ENCODE results near the gene ENO1. TPM values are rescaled to one million over a fixed set of nuclear protein-coding genes. Genes with fewer than 3 reads are reported as not detected.

ENO1 gene
- total RNA-seq, 1 experiment from 2014 or later: 4,316 TPM

DNA sequence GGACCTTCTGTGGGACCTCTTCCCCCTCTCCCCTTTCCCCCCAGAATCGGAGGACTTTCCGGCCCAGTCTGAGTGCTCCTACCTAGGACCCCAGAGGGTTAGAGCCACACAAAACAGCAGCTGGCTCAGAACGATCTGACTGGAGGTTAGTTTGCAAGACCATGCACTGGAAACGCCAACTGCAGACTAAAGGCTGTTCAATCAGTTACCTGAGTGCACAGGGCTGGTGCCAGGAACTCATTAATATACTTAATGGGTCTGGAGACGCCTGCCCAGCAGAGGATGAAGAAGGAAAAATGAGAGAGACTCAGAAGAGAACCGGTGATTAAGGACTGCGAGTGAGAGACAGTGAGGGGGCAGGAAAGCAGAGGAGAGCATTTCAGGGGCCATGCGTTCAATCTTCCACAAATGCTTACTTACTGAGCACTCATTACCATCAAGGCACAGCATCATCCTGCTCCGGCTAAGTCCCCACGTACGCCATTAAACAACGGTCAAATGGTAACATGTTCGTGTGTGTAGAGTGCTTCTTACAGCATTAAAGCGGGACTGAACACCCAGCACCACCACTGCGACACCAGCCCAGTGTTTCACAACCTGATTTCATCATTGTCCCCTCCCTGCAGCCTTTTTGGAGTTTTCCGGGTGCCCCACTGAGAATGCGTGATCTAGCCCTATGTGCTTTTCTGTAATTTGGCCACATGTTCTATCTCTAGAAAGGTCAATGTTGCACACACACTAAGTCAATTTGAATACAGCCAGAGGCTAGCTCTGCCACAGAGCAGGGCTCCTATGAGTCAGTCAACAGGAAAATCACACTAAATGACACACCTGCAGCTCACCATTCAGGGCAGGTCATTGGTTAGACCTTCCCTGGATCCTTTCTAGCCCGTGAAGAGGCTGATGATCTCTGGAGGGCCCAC is 7.6 kb downstream of the ENO1 start:
- peak; percentile 53 for DNase-seq (ENCODE audit: low read depth)

DNA sequence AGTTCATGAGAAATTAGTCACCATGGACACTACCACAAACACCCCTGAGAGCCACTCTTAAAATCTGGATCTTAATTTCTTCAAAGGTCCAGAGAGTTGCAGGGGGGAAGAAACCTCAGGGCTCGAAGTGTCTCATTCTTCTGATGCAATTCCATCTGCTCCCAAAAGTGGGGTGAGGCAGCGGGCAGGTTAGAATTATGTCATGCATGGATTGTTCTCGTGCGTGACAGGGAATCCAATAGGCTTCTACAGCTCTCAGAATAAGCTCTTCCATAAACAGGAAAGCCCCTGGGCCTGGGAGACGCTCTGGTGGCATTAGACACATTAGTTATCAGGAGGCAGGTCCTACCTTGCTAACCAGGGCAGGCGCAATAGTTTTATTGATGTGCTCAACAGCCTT is 8.4 kb downstream of the ENO1 start:
- DNase-seq (ENCODE audit: low read depth): no peak

DNA sequence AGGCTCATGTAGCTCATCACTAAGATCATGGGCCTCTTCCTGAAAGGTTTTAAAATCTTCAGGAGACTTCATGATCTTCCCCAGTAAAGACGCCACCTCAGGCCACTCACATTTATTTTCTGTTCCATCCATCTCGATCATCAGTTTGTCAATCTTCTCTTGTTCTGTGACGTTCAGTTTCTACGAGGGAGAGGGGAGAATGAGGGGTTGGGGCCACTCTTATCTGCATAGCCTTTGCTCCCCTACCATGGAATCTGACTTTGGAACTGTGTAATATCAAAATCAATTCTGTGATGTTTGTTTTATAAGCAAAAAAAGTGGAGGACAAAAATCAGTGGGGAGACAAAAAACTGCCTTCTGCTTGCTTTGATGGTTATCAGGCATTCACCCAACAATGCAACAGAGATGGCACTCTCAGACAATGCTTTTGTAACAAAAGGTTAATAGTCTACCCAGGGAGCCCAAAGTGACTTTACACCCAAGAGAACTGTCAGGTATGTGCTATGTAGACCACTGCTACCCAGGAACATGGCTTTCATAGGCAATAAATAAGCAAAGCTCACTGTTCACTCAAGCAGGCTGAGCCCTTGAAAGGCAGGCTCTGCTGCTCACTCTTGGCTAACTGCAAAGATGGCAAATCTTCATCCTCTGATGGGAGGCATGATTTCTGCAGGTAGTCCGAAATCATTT is 10.5 kb downstream of the ENO1 start:
- DNase-seq (ENCODE audit: low read depth): no peak

DNA sequence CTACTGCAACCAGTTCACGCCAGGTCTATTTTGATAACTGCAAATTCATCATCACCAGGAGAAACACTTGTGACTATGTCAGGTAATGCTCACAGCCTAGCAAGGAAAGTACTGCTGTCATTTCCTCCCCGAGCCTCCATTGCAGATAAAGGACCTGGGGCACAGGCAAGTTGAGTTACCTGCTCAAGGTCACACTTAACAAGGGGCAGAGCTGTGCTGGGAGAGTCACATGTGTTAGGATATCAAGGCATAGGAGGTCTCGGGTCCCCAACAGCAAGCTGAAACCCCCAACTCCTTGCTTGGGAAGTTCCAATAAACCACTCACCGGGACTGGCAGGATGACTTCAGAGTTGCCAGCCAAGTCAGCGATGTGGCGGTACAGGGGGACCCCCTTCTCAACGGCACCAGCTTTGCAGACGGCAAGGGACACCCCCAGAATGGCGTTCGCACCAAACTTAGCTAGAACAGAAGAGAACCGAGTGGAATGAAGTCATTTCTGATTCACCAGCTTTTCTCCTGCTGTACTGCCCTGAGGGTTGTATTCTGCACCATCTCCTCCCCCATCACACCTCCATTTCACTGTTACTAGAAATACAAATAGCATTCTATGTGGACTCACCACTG is 11.6 kb downstream of the ENO1 start:
- DNase-seq (ENCODE audit: low read depth): peak; percentile 43

DNA sequence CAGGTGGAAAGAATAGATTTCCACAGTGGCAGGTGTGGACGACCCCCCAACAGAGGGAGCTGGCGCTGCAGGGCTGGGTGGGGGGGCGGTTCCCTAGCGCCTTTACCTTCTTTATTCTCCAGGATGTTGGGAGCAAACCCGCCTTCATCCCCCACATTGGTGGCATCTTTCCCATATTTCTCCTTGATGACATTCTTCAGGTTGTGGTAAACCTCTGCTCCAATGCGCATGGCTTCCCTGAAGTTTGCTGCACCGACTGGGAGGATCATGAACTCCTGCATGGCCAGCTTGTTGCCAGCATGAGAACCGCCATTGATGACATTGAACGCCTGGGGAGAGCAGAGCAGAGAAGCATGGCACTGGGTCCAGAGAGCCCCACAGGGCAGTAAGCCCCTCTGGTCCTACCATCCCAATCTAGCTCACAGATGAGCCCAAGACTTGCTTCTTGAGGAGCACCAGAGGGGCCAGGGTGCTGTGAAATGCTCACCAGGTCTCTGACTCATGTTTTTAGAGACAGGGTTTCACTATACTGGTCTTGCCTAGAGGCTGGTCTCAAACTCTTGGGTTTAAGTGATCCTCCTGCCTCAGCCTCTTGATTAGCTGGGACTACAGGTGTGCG is 12.2 kb downstream of the ENO1 start:
- DNase-seq (ENCODE audit: low read depth): no peak

DNA sequence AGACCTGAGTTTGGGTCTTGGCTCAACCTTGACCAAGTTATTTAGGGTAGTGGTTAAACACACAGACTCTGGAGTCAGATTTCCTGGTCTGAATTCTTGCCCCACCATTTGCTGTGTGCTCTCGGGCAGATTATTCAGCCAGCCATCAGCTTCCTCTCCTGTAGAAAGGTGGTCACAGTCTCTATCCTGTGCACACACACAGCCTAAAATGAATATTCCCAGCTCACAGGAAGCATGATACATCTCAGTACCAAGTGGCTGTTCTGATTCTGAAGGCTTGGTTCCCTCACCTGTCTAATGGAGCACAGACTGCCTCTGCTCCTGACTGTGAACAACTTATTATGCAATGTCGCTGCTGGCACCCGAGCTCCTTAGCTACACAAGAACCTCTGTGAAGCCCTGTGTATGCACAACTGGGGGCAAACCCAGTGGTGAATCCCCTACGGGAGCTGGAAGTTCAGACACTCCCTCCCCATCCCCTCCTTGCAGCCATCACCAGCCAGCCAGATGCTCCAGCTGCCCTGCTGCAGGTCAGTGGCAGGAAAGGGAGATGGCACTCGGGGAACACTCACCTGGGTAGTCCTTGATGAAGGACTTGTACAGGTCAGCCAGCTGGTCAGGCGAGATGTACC is 13.7 kb downstream of the ENO1 start:
- no peak for DNase-seq (ENCODE audit: low read depth)

DNA sequence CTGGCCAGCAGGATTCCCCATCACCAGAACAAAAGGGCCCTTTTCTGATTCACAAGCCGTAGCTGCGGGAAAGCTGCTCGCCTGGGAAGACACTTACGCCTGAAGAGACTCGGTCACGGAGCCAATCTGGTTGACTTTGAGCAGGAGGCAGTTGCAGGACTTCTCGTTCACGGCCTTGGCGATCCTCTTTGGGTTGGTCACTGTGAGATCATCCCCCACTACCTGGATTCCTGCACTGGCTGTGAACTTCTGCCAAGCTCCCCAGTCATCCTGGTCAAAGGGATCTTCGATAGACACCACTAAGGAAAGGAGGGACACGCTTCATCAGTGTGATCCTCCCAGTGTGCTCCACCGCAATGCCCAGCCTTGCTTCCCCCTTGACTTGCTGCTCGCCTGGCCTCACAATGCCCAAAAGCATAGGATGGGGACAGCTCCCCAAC is 14.7 kb downstream of the ENO1 start:
- DNase-seq (ENCODE audit: low read depth): no peak

DNA sequence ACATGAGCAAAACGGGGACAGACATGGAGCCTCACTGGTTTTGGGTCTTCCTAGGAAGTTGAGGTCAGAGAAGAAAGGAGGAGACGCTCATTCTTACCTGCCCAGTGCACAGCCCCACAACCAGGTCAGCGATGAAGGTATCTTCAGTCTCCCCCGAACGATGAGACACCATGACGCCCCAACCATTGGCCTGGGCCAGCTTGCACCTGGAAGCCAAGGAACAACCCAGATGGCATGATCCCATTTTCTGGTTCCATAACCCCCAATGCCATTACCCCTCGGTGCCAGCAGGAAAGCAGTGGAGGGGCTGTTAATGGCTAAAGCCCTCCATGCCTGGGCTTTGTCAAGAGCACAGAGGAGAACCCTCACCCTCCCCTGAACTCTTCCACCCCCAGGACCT is 15.3 kb downstream of the ENO1 start:
- no peak for DNase-seq (ENCODE audit: low read depth)

DNA sequence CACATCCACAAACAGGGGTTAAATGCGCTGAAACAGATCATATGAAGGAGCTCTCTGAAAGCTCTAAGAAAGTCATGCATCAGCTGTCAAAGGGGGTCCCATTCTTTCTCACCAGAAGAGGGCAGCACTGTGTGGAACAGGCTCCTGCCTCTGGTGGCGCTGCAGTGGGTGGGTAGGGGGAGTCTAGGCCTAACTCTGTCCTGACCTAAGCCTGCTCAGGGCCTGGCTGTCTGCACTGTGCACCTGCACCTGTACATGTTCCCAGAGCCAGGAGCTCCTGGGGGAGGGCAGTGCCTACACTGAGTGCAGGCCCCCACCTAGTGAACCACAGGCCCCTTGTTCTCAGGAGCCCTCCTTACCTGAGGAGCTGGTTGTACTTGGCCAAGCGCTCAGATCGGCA is 16.0 kb downstream of the ENO1 start:
- DNase-seq (ENCODE audit: low read depth): no peak

DNA sequence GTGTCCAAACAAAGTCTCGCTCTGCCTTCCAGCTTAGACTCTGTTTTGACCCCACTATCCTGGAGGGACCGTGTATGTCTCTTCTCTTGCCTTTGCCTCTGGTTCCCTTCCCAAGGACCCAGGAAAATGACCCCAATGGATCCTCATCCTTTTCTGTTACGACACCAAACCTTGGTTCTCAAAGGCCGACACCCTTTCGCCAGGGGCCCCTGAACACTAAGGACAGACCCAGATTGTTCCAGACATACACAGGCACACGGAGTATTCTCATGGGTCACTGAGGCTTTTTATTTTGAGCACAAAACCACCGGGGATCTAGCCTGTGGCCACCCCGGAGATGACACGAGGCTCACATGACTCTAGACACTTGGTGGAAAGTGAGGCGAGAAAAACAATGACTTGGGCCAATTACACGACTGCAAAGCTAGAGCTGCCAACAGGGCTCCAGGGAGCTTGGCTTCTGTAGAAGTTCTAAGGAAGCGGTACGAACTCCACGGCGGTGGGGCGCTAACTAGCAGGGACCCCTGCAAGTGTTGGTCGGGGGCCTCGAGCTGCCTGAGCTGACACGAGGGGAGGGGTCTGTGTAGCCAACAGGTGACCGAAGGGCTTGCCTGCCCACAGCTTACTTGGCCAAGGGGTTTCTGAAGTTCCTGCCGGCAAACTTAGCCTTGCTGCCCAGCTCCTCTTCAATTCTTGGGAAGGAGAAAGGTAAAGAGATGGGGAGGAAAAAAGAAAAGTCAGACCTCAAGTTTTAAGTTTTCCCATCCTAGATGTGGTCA is 17.6 kb downstream of the ENO1 start:
- no peak for DNase-seq (ENCODE audit: low read depth)

DNA sequence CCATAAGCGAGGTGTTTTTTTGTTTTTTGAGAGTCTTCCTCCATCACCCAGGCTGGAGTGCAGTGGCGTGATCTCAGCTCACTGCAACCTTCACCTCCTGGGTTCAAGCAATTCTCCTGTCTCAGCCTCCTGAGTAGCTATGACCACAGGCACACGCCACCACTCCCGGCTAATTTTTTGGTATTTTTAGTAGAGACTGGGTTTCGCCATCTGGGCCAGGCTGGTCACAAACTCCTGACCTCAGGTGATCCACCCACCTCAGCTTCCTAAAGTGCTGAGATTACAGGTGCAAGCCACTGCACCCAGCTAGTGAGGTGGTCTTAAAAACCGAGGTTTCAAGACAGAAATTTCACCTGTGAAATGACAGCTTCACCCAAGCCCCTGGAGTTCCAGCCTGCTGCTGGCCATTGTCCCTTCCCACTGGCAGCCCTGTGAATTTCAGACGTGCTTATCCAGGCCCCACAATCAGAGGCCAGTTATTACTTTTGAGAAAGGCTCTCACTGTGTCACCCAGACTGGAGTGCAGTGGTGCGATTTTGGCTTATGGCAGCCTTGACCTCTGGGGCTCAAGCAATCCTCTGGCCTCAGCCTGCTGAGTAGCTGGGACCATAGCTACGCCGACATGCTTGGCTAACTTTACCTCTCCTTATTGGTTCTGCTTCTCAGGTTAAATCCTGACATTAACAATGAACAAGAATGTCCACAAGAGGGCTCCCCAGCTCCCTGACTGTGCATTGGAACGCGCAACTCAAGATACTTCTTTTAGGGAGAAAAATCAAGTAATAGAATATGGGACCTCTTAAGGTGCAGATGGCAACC is 19.4 kb downstream of the ENO1 start:
- DNase-seq (ENCODE audit: low read depth): peak; percentile 65

DNA sequence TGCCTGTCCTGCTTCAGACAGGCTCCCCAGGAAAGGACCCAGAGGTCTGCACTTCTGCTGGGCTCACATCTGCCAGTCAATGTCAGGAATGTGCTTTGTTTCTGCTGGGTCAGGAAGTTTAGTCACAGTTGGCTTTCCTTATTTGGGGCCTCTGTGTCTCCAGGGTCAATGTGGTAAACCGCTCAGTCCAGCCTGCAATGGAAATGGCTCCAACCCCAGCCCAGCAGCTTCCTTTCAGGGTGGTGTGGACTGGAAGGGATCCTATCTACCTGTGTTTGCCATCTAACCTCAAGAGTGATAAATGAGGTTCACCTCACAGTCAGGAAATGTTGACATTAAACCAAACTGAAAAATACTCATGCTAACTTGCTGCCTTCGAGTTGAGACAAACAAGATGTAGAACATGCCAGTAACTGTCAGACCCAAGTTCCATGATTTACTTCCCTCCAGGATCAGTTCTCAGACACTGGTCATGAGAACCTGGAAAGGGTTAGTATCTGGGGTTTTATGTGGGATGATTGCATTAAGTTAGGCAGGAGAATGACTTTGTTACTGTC is 20.3 kb downstream of the ENO1 start:
- DNase-seq (ENCODE audit: low read depth): peak; percentile 95

DNA sequence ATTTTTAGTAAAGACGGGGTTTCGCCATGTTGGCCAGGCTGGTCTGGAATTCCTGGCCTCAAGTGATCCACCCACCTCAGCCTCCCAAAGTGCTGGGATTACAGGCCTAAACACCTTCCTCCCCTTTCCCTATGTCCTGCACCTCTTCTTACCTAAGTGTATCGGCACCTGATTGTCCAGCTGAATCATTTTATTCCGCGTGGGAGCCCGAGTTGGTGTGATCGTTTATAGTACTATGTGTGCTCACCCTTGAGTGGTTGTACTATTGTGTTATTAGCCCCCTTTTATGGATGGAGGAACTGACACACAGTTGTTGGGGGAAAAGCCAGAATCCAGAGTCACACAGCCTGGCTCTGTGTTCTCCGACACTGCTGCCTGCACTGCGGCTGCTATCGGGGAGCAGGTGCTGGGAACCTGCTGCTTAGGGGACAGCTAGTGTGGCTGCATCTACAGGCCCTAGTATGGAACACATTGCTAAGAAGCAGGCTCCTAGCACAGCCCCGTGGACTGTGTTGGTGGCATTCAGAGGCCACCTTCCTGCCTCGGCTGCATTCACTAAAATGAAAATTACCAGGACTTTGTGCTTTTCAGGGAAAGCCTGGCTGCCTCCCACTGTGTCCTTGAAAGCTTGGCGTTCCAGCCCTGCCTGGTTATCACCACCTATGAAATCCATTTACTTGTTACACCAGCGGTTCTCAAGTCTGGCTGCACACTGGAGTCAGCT is 21.6 kb downstream of the ENO1 start:
- no peak for DNase-seq (ENCODE audit: low read depth)

DNA sequence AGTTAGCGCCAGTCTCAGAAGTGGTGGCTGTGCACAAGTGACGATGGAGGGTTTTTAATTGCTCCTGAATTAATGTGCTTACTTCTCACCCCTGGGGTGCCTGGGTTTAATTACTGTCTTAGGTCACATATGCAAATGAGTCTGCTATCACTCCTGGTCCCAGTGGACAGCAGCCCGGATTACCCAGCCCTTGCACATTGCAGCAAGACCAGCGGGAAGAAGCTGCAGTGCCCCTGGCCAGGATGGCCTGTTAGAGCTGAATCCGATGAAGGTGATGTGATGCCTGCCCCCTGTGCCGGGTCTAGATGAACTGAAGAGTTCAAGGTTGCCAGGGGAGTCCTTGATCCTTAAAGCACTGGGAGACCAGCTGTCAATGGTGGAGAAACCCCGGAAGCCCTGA is 24.2 kb downstream of the ENO1 start:
- DNase-seq (ENCODE audit: low read depth): no peak

DNA sequence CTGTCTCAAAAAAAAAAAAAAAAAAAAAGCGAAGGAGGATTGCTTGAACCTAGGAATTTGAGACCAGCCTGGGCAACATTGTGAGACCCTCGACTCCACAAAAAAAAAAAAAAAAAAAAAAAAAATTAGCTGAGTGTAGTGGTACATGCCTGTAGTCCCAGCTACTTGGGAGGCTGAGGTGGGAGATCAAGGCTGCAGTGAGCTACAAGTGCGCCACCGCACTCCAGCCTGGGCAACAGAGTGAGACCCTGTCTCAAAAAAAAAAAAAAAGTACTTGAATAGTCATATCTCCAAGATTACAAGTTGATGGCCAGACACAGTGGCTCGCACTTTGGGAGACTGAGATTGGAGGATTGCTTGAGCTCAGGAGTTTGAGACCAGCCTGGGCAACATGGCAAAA is 27.4 kb downstream of the ENO1 start:
- no peak for DNase-seq (ENCODE audit: low read depth)

DNA sequence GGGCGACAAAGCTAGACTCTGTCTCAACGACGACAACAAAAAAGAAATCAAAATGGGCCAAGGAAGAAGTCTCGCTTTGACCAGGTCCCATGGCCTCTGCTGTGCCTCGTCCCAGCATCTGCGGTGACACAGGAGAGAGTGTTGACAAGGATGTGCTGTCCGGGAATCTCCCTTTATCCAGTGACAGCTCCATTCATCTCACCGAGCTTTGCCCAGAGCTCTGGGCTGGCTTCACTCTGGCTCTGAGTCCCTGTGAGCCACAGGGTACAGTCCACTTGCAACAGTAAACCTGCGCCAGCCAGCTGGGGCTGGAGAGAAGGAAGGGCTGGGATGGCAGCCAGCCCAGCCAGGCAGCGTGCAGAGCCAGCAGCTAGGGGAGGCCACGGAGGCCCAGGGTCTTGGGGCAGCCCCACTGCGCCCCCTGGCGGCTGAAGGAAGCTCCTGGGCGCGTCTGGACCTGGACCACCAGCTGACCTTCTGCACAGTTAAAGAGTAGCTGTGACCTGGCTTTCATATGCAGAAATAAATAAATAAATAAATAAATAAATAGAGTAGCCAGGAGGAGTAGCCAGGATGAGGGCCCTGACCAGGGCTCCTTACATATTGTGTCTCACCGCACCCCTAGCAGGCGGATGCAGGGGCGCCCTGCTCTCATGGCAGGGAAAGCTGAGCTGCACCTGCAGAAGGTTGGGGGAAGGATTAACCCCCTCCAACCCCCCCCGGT is 29.7 kb downstream of the ENO1 start:
- DNase-seq (ENCODE audit: low read depth): peak; percentile 92

DNA sequence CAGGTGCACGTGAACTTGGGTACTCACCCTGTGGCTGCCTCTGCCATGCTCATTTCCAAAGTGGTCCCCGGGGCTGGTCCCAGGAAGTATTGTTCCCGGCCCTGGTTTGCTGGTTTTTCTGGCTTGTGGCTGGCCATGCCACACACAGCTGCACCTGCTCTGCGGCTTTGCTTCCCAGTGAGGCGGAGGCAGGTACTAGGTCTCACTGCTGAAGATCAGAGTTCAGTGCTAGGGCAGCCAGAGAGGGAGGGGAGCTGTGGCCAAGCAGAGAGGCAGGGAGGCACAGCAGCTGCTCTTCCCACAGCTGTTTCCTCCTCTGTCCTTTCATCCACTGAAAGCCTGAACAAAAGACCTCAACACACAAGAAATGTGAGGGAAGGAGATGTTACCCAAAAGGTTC is 30.5 kb downstream of the ENO1 start:
- no peak for DNase-seq (ENCODE audit: low read depth)

DNA sequence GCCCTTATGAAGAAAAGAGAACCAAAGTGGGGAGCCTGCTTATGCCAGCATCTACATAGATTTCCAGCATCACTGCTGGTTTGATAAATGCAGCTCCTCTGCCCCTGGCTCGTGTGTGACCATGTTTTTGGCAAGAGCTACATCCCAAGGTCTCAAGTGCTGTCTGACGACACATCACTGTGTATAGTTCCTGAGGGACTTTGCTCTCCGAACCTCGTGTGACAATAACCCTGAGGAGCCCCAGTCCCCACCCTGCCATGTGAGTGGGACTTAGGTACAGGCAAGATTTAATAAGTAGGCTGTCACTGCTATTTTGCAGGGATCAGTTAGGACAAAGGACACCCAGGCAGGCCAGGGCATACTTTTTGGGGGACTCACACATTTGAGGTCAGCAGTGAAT is 32.2 kb downstream of the ENO1 start:
- DNase-seq (ENCODE audit: low read depth): no peak

Data from RPMI7951 (cell line).